Head of caudate nucleus (tissue), 42 donors: Measurements from ENCODE around the gene APOA1.
A peak's percentile ranks its signal among the peaks of the same experiment; 100 is the strongest.

Experiments used
- DNase-seq, 42 donors: peaks; one replicate each; pipeline versions ENCODE4 v3.0.0 to v3.0.0-alpha.2; 2020 to 2021; ENCODE audit warnings: mixed read lengths in 7 of 42
- intact Hi-C: fragments of 100-400 bp; cut with DNase I; formaldehyde crosslinking; loops from one replicate; pipeline ENCODE4 v1.15.0; 2022

The APOA1 gene

GRCh38 chr11:116861539-116861938 is 24.1 kb upstream of the APOA1 start:
- DNase-seq = no peak
- intact Hi-C loops = no loop called here

DNA sequence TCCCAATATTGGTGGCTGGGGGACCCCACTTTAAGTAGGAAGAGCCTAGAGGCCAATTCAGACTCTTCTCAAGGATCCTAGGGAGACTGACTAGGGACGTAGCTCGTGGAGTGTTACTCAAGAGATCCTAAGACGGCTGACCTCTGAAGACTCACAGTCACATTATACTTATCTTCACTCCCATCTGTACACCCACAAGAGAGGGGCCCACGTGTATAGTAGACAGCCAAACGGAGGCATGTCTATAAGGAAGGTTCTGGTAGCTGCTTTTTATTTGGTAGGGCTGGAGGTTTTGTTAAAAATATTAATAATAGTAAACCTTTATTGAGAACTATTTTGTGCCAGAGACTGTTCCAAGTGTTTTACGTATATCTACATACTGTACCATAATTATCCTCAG is 22.9 kb upstream of the APOA1 start:
- no peak for DNase-seq
- intact Hi-C loops = no loop called here

- no peak for DNase-seq
- intact Hi-C loops = no loop called here
These were observed 21.8 kb upstream of the APOA1 start for GRCh38 chr11:116859175-116859574.

DNA sequence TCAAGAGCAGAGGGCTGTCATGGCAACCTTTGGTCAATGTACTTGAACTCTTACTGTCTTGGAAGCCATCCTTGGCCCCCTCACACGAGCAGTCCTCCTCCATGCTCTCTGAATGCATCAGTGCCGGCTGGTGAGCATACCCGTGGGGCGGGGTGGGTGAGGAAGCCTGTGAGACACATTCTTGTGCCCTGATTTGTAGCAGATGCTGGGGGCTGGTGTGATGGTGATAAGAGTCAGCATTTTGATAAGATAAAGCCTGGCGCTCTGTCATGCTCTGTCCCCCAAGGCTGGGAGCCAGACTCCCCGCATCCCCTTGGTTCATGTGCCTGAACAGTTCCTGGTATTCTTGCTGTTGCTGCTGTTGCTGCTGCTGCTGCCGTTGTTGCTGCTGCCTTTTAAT is 20.5 kb upstream of the APOA1 start:
- peak in 4 of 42 donors; percentile 39 to 54 (median 47) for DNase-seq
- intact Hi-C loops = no loop called here

DNA sequence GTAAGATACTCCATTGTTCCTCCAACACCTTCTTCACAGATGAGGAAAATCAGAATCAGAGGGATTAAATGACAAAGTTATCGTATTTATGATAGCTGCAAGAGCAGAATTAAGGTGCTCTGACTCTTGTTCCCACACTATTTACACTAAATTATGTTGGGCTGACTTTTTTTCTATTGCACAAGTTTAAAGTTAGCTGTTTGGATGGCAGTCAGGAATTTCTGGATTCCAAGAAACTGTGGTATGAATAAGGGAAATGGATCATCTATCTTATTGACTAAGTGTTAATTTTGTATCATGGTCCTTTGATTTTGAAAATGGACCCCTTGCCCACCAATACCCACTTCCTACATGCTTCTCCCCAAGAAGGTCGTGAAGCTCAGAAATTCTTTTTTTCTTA is 19.9 kb upstream of the APOA1 start:
- intact Hi-C loops = no loop called here
- no peak for DNase-seq

DNA sequence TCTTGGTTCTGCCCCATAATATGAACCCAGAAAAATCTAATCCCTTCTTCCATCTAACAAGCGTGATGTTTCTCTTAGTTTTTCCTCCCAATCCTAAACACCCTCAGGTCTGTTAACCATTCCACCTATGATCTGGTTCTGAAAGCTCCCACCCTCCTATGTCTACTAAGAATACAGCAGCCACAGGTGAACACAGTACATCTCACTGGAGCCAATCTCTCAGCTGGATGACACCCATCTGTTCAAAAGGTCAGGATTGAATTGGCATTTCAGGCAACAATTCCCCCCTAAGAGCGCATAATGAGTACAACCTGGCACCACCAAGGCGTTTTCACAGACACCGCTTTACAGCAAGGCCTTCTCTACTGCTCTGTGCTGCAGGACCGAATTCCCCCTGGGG is 19.0 kb upstream of the APOA1 start:
- DNase-seq = no peak
- intact Hi-C loops = no loop called here

GRCh38 chr11:116855413-116855812 is 18.0 kb upstream of the APOA1 start:
- intact Hi-C loops = no loop called here
- DNase-seq = no peak

DNA sequence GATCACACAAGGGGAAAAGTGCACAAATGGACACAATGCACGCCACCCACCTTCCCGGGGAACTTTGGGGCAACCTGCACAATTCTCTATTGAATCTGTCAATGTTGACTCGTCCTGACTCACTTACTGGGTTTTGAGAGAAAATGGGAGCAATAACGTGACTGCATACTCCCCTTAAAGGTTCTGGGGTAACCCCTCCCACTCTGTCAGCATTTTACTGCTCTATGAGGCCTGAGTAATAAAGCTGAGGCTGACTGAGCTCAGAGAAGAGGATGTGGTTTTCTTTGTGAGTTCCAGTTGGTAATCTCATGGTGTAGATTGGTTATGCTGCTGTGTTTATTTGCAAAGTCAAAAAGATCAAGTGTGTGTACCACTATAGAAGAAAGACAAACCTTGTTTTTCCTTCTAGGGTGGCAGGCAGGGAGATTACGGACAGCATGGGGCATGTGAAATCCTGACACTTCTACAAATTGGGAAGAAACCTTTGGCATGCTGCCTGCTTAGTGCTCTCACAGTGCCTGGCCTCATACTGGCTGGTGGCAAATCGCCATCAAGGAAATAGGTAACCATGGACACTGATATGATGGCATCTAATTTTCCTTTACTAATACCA is 16.1 kb upstream of the APOA1 start:
- DNase-seq = no peak
- intact Hi-C loops = no loop called here

DNA sequence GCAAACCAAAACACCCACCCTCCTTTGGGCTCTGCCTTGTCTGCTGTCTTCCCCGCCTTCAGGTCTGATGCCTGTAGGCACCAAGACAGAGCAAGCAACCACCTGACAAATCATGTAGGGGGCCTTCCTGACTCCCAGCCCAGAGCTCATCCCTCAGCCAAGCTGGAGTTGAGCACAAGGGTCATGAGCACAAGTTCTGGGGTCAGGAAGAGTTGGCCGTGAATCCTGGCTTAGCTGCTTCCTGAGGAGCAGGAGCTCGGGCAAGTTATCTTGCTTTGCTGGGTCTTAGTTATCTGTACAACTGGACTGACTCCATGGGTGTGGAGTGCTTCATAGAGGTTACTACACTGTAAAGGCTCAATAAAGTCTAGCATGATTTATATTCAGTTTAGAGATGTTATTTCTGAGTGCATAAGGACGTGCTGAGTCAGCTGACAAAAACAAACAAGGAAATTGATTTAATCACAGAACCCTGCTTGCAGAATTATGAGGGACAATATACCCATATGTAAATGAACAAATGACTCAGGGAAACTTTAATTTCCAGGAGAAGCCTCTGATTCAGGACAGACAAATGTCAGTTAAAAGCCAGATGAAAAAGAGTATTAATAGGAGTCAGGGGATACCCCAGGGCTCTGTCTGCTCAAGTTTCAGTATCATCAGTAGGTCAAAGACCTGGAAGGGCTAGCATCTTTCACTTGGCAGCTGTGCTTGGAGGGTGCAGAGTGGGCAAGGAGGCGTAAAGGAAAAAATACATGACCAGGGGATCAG is 15.0 kb upstream of the APOA1 start:
- no peak for DNase-seq
- intact Hi-C loops = no loop called here

- peak in 2 of 42 donors; percentile 37 to 47 for DNase-seq
- intact Hi-C loops = no loop called here
These were observed 14.2 kb upstream of the APOA1 start for GRCh38 chr11:116851626-116852025.

DNA sequence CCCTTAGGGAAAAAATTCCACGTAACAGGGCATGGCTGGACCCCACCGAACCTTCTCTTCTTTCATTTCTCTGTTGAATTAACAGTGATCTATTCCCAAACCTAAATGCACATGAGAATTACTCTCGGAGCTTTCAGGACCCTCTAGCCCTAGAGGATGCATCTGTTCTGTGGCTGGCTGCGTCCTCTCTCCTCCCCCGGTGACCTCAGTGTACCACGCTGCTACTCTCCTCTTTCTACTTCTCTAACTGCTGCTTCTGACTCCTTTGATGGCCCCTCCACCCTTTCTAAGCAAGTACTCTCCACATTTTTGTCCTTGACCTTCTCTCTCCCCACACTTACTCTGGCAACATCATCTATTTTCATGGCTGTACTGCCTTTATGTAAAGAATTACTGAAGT is 12.1 kb upstream of the APOA1 start:
- intact Hi-C loops = no loop called here
- DNase-seq = no peak

GRCh38 chr11:116849060-116849459 is 11.6 kb upstream of the APOA1 start:
- no peak for DNase-seq
- intact Hi-C loops = no loop called here

DNA sequence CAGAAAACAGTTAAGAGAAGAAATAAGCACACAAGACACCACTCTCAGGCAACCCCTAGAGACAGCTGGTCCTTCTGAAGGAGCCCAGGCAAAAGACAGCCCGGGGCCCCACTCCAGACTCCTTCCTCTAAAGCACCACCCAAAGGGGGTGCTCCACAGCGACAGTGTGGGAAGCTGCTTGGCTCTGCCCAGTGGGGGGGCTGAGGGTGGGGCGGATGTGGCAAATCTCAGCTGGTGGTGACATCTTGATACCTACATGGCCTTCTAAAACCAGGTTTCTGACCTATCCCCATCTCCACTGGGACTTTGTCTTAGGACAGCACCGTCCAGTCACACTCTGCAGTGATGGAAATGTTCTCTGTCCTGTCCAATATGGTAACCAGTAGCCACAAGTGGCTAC is 10.2 kb upstream of the APOA1 start:
- intact Hi-C loops = no loop called here
- DNase-seq = no peak

- no peak for DNase-seq
- intact Hi-C loops = no loop called here
These were observed 7.3 kb upstream of the APOA1 start for GRCh38 chr11:116844722-116845121.

DNA sequence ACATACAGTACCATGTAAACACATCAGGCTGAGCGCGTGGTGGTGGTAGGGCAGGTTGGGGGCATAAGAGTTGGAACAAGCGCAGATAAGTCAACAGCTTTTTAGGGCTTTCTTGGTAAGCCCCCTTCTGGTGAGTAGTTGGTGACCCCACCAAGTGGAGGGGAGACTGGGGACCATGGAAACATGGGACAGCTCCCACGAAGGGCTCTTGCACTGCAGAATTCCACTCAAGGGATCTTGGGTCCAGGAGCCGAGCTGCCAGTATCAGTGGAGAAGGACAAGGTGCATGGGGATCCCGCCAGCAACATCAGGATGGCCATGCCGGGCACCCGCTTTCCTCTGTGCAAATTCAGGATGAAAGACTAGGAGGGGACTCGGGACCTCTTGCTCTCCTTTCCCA is 6.2 kb upstream of the APOA1 start:
- DNase-seq = no peak
- intact Hi-C loops = no loop called here

DNA sequence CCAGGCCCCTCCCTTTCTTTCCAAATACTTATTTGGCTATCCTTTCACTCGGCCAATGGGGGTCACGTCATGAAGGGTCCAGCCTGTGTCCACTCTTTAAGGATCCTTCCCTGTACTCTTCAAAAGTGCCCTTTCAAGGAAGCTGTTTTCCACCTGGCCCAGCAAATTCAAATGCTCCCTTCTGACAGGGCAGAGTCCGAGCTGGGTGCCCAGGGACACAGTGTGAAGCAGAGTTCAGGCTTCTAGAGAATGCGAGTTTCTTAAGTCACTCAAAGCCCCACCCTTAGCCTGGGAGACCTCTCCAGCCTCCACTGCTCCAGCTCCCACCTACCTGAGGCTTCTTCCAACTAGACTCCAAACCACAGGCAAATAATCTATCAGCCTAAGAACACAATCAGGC is 5.5 kb upstream of the APOA1 start:
- no peak for DNase-seq
- intact Hi-C loops = no loop called here

DNA sequence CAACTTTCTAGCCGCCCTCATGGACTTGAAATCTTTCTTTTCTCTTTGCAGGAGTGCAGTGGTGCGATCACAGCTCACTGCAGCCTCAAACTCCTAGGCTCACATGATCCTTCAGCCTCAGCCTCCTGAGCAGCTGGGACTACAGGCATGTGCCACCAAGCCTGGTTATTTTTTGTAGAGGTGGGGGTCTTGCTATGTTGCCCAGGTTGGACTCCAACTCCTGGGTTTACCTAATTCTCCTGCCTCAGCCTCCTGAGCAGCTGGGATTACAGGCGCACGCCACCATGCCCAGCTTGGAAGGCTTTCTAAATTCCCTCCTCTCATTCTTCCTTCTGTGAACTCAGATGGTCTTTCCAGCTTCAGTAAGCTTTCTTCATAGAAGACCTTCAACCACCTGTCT is 4.7 kb upstream of the APOA1 start:
- intact Hi-C loops = no loop called here
- no peak for DNase-seq

GRCh38 chr11:116840746-116841296 is 3.4 kb upstream of the APOA1 start:
- DNase-seq = no peak
- intact Hi-C loops = no loop called here

DNA sequence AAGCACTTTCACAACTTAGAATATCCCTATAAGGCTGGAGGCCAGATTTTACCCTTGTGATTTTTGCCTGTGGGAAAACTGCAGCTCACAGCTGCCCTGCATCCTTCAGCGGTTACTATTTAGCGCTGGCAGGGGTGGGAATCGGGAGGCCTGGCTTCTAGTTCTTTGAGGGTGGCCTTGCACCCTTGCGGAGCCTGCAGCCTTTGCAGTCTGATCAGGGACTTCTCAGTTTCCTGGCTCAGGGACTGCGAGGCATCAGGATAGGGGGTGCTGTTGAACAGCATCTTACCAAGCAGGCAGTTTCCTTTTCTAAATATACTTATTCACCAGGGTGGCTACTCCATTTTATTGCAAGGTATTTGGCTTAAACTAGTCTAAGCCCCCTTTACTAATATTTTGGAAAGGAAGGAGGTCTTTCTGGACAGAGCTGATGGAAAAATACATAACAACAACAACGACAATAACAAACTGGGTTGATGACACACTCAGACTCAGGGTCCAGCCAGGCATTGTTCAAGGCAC is 2.9 kb upstream of the APOA1 start:
- peak in 38 of 42 donors; percentile 21 to 81 (median 53) for DNase-seq
- intact Hi-C loops = no loop called here

GRCh38 chr11:116838321-116839084 is 1.1 kb upstream of the APOA1 start:
- DNase-seq = no peak
- intact Hi-C loops = no loop called here
